ENCODE data around the gene AFAP1L2. TPM values are rescaled to one million over a fixed set of nuclear protein-coding genes. Genes with fewer than 3 reads are reported as not detected.

The AFAP1L2 gene
- total RNA-seq, 1 donor, result 7.3 TPM

GRCh38 chr10:114281461-114281860 lies 122.8 kb downstream of the AFAP1L2 start:
- TF ChIP-seq, protein P1, sequence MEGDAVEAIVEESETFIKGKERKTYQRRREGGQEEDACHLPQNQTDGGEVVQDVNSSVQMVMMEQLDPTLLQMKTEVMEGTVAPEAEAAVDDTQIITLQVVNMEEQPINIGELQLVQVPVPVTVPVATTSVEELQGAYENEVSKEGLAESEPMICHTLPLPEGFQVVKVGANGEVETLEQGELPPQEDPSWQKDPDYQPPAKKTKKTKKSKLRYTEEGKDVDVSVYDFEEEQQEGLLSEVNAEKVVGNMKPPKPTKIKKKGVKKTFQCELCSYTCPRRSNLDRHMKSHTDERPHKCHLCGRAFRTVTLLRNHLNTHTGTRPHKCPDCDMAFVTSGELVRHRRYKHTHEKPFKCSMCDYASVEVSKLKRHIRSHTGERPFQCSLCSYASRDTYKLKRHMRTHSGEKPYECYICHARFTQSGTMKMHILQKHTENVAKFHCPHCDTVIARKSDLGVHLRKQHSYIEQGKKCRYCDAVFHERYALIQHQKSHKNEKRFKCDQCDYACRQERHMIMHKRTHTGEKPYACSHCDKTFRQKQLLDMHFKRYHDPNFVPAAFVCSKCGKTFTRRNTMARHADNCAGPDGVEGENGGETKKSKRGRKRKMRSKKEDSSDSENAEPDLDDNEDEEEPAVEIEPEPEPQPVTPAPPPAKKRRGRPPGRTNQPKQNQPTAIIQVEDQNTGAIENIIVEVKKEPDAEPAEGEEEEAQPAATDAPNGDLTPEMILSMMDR (IDR thresholded peaks at IDR 0.05; ENCODE audit: insufficient read depth, low read depth, low read length), result no peak
- DNase-seq (ENCODE audit: low read depth), result no peak
- no peak overlapping the region for H3K4me3 ChIP-seq (ENCODE audit: low read depth, low read length)

DNA sequence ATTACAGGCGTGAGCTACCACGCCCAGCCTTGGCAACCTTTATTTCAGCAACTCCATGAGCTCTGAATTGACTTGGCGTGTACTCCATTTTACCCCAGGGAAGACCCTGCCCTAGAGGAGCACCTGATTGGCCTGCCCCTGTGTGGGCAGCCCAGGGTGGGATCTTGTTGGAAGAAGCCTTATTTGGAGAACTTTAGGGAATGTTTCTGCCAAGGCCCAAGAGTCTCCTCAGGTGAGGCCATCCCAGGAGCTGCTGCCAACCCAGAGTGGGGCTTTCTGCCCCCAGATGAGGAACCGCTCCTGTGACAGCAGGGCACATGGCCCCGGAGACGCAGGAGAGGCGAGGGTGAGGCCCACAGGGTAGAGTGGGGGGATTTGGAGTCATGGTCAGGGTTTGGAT lies 123.3 kb downstream of the AFAP1L2 start:
- no peak overlapping the region for H3K4me3 ChIP-seq (ENCODE audit: low read depth, low read length)
- TF ChIP-seq, protein P1 (IDR thresholded peaks at IDR 0.05; ENCODE audit: insufficient read depth, low read depth, low read length), result no peak
- no peak for DNase-seq (ENCODE audit: low read depth)

- no peak for DNase-seq (ENCODE audit: low read depth)
- no peak overlapping the region for H3K4me3 ChIP-seq (ENCODE audit: low read depth, low read length)
- TF ChIP-seq, protein P1 (IDR thresholded peaks at IDR 0.05; ENCODE audit: insufficient read depth, low read depth, low read length), result no peak
Measured at GRCh38 chr10:114279901-114280644, 124.2 kb downstream of the AFAP1L2 start.

DNA sequence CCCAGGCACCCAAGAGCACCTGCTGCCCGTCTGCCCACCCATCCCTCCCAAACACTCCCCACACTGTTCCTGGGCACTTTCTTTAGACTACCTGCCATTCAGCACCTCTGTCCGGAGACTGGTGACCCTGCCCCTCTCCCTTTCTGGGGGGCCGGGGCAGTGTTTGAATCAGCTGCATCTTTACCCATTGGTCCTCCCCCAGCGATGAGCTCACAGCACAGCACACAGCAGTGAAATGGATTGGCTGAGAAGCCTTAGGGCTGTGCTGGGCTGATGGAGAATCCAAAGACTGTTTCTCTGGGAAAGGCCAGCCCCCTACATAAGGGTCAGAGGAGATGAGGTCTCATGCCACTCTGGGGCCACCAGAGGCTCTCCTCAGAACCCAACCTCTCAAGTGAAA lies 125.0 kb downstream of the AFAP1L2 start:
- DNase-seq (ENCODE audit: low read depth), result no peak
- no peak overlapping the region for H3K4me3 ChIP-seq (ENCODE audit: low read depth, low read length)
- TF ChIP-seq, protein P1 (IDR thresholded peaks at IDR 0.05; ENCODE audit: insufficient read depth, low read depth, low read length), result no peak

DNA sequence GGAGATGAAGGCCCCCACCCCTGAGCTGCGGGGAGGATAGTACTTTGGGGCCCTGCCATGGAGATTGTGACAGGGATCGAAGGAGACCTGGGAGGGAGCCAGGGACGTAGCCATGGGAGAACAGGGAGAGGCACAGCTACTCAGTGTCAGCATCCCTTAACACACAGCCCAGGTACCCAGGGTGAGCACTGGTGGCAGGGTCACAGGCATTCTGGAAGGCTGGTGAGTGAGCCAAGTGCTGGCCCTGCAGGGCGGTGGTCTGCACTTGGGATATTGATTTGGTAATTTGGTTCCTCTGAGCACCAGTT lies 125.5 kb downstream of the AFAP1L2 start:
- DNase-seq (ENCODE audit: low read depth), result no peak
- TF ChIP-seq, protein P1 (IDR thresholded peaks at IDR 0.05; ENCODE audit: insufficient read depth, low read depth, low read length), result no peak
- no peak overlapping the region for H3K4me3 ChIP-seq (ENCODE audit: low read depth, low read length)

- H3K4me3 ChIP-seq (ENCODE audit: low read depth, low read length), result no peak overlapping the region
- TF ChIP-seq, protein P1 (IDR thresholded peaks at IDR 0.05; ENCODE audit: insufficient read depth, low read depth, low read length), result no peak
- DNase-seq (ENCODE audit: low read depth), result no peak
Measured at GRCh38 chr10:114278140-114278883, 126.0 kb downstream of the AFAP1L2 start.
